Activated CD4-positive, alpha-beta memory T cell treated with anti-CD3 and anti-CD28 coated beads for 36 hours (primary cell): Measurements from ENCODE around the gene AFP. TPM values are rescaled to one million over a fixed set of nuclear protein-coding genes. Genes with fewer than 3 reads are reported as not detected.
"Not testable (repeated sequence)": the region's sequence is repeated elsewhere in the genome, so short reads cannot be mapped to it uniquely, and the experiment has no call there.

Source experiments
- CTCF ChIA-PET: fragments of 350-600 bp; sonication (Branson Sonifier 250); formaldehyde crosslinking; loops from one replicate; lab custom pipeline; 2021; ENCODE audit warnings: antibody characterized with exemption, inconsistent platforms; lab: Charles Lee
- POLR2A ChIA-PET: fragments of 350-600 bp; sonication (Branson Sonifier 250); formaldehyde crosslinking; loops from one replicate; lab custom pipeline; 2021; ENCODE audit warnings: antibody characterized with exemption; lab: Charles Lee
- DNase-seq: peaks from one replicate; pipeline ENCODE4 v3.0.0-alpha.2; 2020
- H3K27ac Mint-ChIP-seq: one replicate; pipeline ENCODE4 v1.8.0; 2021; ENCODE audit warnings: mixed read lengths
- H3K27me3 Mint-ChIP-seq: one replicate; pipeline ENCODE4 v1.8.0; 2021; ENCODE audit warnings: mixed read lengths
- H3K36me3 Mint-ChIP-seq: one replicate; pipeline ENCODE4 v1.8.0; 2021; ENCODE audit warnings: mixed read lengths
- H3K4me1 Mint-ChIP-seq: one replicate; pipeline ENCODE4 v1.8.0; 2021; ENCODE audit warnings: low read depth, mixed read lengths
- H3K4me3 Mint-ChIP-seq: one replicate; pipeline ENCODE4 v1.8.0; 2021; ENCODE audit warnings: mild to moderate bottlenecking, mixed read lengths
- H3K9me3 Mint-ChIP-seq: one replicate; pipeline ENCODE4 v1.8.0; 2021; ENCODE audit warnings: mixed read lengths
- intact Hi-C: fragments of 100-400 bp; cut with micrococcal nuclease; formaldehyde crosslinking; loops from one replicate; pipeline ENCODE4 v1.15.1; 2023
- total RNA-seq, 2 experiments: library from RNA; stranded (reverse); gene quantifications; one replicate each; pipeline ENCODE4 v1.2.3, GENCODE V29; 2021

AFP gene
- not detected for total RNA-seq

DNA sequence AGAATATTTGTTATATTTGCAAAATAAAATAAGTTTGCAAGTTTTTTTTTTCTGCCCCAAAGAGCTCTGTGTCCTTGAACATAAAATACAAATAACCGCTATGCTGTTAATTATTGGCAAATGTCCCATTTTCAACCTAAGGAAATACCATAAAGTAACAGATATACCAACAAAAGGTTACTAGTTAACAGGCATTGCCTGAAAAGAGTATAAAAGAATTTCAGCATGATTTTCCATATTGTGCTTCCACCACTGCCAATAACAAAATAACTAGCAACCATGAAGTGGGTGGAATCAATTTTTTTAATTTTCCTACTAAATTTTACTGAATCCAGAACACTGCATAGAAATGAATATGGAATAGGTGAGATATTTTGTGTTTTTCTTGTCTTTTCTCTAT lies at the start of gene AFP:
AFP (plus strand) TSS at position 238 of the 400 bp plus-strand sequence; CDS start at position 280, 42 bp downstream.
- no peak for DNase-seq
- intact Hi-C loops: no loop called here
- H3K36me3 Mint-ChIP-seq: no peaks in the 10 kb centered on the region
- peaks cover 4% of the 10 kb centered on the region for H3K27me3 Mint-ChIP-seq
- ChIA-PET CTCF (no interaction called here), POLR2A (no interaction called here)
- no peaks in the 10 kb centered on the region for H3K9me3 Mint-ChIP-seq
- H3K4me3 Mint-ChIP-seq: no peak within 1 kb of the TSS
- no peak within 1 kb of the TSS for H3K27ac Mint-ChIP-seq
- H3K4me1 Mint-ChIP-seq: no peaks in the 10 kb centered on the region

DNA sequence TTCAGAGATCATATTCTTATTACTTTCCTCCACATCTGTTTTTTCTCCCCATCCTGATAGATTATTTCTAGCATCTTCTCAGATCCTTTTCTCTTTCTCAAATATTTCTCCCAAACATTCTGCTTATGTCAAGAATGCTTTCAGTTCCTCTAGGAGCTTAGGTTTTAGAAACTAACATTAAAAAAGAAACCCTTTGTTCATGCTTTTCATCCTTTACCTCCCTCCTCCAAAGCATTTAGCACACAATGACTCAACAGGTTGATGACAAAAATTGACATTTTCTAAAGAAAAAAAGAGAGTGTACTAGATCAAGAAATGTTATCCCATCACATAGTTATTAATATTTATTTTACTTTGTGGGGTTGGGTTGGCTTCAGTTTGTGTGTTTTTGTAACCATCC lies 48.5 kb upstream of the AFP start:
- Mint-ChIP-seq H3K9me3 (peaks cover 14% of the 10 kb centered on the region), H3K27ac (no peak overlapping the region), H3K4me3 (no peak overlapping the region), H3K36me3 (no peaks in the 10 kb centered on the region), H3K27me3 (peaks cover 6% of the 10 kb centered on the region), H3K4me1 (no peaks in the 10 kb centered on the region)
- POLR2A ChIA-PET: no interaction called here
- no peak for DNase-seq
- intact Hi-C loops: no loop called here
- CTCF ChIA-PET: no interaction called here

DNA sequence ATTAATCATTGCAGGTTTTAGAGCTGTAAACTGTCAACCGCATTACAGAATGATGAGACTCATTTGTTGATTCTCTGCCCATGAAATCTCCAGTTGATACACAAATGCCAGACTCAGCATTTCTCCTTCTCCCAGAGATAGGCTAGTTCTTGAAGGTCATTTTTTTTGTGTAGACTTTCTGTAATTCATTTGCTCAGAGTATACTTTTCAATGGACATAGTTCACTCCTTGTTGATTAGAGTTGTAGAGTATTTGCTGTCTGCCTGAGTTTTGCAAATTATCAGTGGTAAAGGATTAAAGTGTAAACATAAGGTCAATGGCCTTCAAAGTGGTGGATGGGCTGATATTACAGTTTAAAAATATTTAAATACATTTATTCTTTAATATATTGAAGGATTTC lies 47.1 kb upstream of the AFP start:
- no peaks in the 10 kb centered on the region for H3K4me1 Mint-ChIP-seq
- DNase-seq: no peak
- H3K27me3 Mint-ChIP-seq: peaks cover 6% of the 10 kb centered on the region
- no peaks in the 10 kb centered on the region for H3K36me3 Mint-ChIP-seq
- no peak overlapping the region for H3K4me3 Mint-ChIP-seq
- peaks cover 14% of the 10 kb centered on the region for H3K9me3 Mint-ChIP-seq
- intact Hi-C loops: no loop called here
- ChIA-PET POLR2A (no interaction called here), CTCF (no interaction called here)
- H3K27ac Mint-ChIP-seq: no peak overlapping the region

DNA sequence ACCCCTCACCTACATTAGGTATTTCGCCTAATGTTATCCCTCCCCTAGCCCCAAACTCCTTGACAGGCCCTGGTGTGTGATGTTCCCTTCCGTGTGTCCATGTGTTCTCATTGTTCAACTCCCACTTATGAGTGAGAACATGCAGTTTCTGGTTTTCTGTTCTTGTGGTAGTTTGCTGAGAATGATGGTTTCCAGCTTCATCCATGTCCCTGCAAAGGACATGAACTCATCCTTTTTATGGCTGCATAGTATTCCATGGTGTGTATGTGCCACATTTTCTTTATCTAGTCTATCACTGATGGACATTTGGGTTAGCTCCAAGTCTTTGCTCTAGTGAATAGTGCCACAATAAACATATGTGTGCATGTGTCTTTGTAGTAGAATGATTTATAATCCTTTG lies 46.4 kb upstream of the AFP start:
- H3K36me3 Mint-ChIP-seq, DNase-seq, CTCF ChIA-PET, H3K27me3 Mint-ChIP-seq, intact Hi-C loops, H3K4me3 Mint-ChIP-seq, POLR2A ChIA-PET, H3K27ac Mint-ChIP-seq, H3K4me1 Mint-ChIP-seq: not testable (repeated sequence)
- peaks cover 14% of the 10 kb centered on the region for H3K9me3 Mint-ChIP-seq

DNA sequence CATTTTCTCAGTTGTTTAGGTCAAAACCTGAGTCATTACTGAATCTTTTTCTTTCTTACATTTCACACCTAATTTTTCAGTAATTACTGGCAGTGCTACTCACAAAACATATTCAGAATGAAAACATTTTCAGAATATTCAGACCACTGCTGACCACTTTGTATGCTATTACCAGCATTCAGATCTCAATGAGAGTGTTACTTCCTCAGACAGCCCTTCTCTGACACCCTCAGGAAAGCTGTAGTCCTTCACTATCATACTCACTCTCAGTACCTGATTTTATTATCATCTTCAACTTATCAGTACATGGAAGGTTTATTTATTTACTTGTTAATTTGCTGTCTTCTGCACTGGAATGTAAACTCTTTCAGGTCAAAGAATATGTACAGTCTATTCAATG lies 44.2 kb upstream of the AFP start:
- intact Hi-C loops: no loop called here
- POLR2A ChIA-PET: no interaction called here
- peaks cover 7% of the 10 kb centered on the region for H3K9me3 Mint-ChIP-seq

DNA sequence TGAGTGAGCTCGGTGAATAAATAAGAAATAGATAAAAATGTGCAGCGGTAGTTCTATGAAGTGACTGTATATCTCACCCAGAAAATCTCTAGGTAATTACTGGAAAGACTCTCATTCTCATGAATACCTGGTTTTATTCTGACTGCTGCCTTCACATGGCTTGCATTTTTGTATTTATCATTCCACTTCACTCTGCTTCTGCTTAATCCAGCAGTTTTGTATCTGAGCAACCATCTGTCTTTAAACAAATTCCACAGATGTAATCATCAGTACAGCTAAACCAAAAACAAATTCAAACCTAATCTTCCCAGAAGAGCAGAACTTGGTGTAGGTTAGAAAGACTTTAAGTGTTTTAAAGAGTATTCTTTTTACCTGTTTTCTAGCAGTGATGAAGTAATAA lies 43.1 kb upstream of the AFP start:
- ChIA-PET POLR2A (no interaction called here), CTCF (interaction anchor here (1.1 kb wide), 1 partner anchor 54 kb away, joined by 4 read pairs; no protein-coding TSS in a partner anchor)
- Mint-ChIP-seq H3K9me3 (peaks cover 7% of the 10 kb centered on the region), H3K4me3 (no peak overlapping the region), H3K36me3 (no peaks in the 10 kb centered on the region), H3K4me1 (no peaks in the 10 kb centered on the region), H3K27ac (no peak overlapping the region), H3K27me3 (peaks cover 6% of the 10 kb centered on the region)
- DNase-seq: no peak
- intact Hi-C loops: no loop called here

More for the DNA sequence above, 44.2 kb upstream of the AFP start:
- DNase-seq: no peak
- H3K27ac Mint-ChIP-seq: no peak overlapping the region
- CTCF ChIA-PET: no interaction called here
- H3K36me3 Mint-ChIP-seq: no peaks in the 10 kb centered on the region
- no peaks in the 10 kb centered on the region for H3K4me1 Mint-ChIP-seq
- no peak overlapping the region for H3K4me3 Mint-ChIP-seq
- H3K27me3 Mint-ChIP-seq: peaks cover 6% of the 10 kb centered on the region

DNA sequence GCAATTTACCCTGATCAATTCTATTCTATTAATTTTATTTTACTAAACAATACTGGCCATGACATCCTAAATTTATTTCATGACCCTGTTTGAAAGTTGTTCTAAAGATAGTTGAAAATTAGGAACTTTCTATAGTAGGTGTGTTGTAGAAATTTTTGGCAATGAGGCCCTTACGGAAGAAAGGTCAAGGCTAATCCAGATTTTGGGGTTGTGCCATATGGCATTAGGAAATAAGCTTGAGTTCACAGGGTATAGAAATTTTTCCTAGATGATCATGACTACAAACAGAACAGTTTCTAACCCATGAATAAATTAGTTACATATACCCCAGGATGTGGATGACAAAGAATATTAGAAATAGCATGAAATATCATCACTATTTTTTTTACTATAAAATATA lies 39.7 kb upstream of the AFP start:
- no peaks in the 10 kb centered on the region for H3K36me3 Mint-ChIP-seq
- intact Hi-C loops: no loop called here
- no peaks in the 10 kb centered on the region for H3K9me3 Mint-ChIP-seq
- no peaks in the 10 kb centered on the region for H3K4me1 Mint-ChIP-seq
- no peak for DNase-seq
- ChIA-PET POLR2A (no interaction called here), CTCF (no interaction called here)
- H3K4me3 Mint-ChIP-seq: no peak overlapping the region
- H3K27ac Mint-ChIP-seq: no peak overlapping the region
- peaks cover 2% of the 10 kb centered on the region for H3K27me3 Mint-ChIP-seq

DNA sequence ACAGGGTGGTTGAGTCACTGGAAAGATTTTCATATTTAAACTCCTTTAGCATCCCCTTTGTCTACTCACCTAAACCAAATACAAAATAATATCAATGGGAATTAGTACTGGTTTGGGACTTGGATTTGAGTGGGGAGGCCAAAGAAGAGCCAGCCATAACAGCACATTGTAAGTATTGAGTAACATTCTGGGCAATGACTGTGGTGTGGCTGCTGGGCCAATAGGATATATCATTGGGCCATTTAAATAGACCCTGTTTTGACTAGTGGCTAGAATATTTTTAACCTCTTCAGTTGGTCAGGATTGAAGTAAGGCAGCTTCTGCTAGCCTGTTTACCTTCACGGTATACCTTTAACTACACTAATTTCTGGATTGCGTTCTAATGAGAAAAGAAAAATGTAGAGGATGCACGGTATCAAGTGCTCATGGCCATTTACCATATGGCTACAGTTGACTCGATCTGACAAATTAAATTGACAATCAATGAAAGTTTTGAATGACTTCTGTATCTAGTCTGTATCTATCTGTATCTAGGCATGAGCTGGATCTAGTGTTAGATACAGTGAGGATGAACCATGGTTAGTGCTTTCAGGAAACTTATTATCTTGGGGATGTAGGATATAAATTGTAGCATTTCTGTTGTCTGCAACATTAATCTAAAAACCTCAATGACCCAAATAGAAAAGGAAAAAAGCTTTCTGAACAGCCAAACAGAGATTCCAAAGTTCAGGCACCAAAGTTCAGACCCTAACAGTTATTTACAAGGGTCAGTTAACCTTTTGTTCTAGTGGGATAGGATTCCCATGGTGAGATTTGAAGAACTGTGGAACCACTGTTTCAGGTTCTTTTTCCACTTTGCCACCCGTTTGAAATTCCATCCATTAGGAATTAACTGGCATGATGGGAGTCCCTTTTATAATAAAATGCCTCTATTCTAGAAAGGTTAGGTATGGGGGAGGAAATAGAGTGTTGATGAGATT lies 38.7 kb upstream of the AFP start:
- intact Hi-C loops: no loop called here
- Mint-ChIP-seq H3K36me3 (no peaks in the 10 kb centered on the region), H3K9me3 (no peaks in the 10 kb centered on the region), H3K4me1 (no peaks in the 10 kb centered on the region), H3K27ac (no peak overlapping the region), H3K27me3 (peaks cover 2% of the 10 kb centered on the region), H3K4me3 (no peak overlapping the region)
- ChIA-PET CTCF (no interaction called here), POLR2A (no interaction called here)
- no peak for DNase-seq

DNA sequence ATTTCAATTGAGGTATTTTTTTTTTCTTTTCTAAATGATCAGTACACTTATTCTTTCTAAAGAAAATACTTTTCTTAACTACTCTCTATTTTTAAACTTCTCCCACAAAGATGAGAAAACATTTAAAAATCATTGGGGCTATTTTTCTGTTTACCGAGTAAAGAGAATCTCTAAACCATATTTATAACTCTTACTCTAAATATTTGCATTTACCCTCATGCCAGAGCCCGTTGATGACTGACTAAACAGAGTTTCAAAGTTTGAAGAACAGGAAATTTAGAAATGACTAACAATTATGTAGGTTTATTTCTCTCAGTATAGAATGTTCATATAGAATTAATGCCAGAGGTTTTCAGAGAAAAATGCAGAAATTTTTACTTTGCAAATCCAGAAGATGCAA lies 34.6 kb upstream of the AFP start:
- ChIA-PET CTCF (no interaction called here), POLR2A (no interaction called here)
- Mint-ChIP-seq H3K9me3 (no peaks in the 10 kb centered on the region), H3K36me3 (no peaks in the 10 kb centered on the region), H3K27me3 (peaks cover 2% of the 10 kb centered on the region), H3K27ac (no peak overlapping the region), H3K4me3 (no peak overlapping the region), H3K4me1 (no peaks in the 10 kb centered on the region)
- intact Hi-C loops: no loop called here
- no peak for DNase-seq

DNA sequence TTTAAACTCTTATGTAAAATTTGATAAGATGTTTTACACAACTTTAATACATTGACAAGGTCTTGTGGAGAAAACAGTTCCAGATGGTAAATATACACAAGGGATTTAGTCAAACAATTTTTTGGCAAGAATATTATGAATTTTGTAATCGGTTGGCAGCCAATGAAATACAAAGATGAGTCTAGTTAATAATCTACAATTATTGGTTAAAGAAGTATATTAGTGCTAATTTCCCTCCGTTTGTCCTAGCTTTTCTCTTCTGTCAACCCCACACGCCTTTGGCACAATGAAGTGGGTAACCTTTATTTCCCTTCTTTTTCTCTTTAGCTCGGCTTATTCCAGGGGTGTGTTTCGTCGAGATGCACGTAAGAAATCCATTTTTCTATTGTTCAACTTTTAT lies 32.0 kb upstream of the AFP start, which contains the start of gene ALB:
ALB (plus strand) TSS at position 246 of the 400 bp plus-strand sequence; CDS start at position 287, 41 bp downstream.
- intact Hi-C loops: no loop called here
- H3K27me3 Mint-ChIP-seq: no peaks in the 10 kb centered on the region
- POLR2A ChIA-PET: no interaction called here
- DNase-seq: no peak
- no peak within 1 kb of the TSS for H3K4me3 Mint-ChIP-seq
- CTCF ChIA-PET: no interaction called here
- H3K27ac Mint-ChIP-seq: no peak within 1 kb of the TSS
- no peaks in the 10 kb centered on the region for H3K4me1 Mint-ChIP-seq
- no peaks in the 10 kb centered on the region for H3K9me3 Mint-ChIP-seq
- no peaks in the 10 kb centered on the region for H3K36me3 Mint-ChIP-seq

DNA sequence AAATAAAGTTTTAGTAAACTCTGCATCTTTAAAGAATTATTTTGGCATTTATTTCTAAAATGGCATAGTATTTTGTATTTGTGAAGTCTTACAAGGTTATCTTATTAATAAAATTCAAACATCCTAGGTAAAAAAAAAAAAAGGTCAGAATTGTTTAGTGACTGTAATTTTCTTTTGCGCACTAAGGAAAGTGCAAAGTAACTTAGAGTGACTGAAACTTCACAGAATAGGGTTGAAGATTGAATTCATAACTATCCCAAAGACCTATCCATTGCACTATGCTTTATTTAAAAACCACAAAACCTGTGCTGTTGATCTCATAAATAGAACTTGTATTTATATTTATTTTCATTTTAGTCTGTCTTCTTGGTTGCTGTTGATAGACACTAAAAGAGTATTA lies 31.6 kb upstream of the AFP start:
- POLR2A ChIA-PET: no interaction called here
- Mint-ChIP-seq H3K36me3 (no peaks in the 10 kb centered on the region), H3K9me3 (no peaks in the 10 kb centered on the region), H3K4me1 (no peaks in the 10 kb centered on the region), H3K27ac (no peak overlapping the region), H3K27me3 (no peaks in the 10 kb centered on the region), H3K4me3 (no peak overlapping the region)
- CTCF ChIA-PET: no interaction called here
- no peak for DNase-seq
- intact Hi-C loops: no loop called here

DNA sequence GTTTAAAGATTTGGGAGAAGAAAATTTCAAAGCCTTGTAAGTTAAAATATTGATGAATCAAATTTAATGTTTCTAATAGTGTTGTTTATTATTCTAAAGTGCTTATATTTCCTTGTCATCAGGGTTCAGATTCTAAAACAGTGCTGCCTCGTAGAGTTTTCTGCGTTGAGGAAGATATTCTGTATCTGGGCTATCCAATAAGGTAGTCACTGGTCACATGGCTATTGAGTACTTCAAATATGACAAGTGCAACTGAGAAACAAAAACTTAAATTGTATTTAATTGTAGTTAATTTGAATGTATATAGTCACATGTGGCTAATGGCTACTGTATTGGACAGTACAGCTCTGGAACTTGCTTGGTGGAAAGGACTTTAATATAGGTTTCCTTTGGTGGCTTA lies 30.9 kb upstream of the AFP start:
- DNase-seq: no peak
- Mint-ChIP-seq H3K9me3 (no peaks in the 10 kb centered on the region), H3K27me3 (no peaks in the 10 kb centered on the region), H3K4me1 (no peaks in the 10 kb centered on the region), H3K4me3 (no peak overlapping the region), H3K36me3 (no peaks in the 10 kb centered on the region), H3K27ac (no peak overlapping the region)
- ChIA-PET POLR2A (no interaction called here), CTCF (no interaction called here)
- intact Hi-C loops: no loop called here

DNA sequence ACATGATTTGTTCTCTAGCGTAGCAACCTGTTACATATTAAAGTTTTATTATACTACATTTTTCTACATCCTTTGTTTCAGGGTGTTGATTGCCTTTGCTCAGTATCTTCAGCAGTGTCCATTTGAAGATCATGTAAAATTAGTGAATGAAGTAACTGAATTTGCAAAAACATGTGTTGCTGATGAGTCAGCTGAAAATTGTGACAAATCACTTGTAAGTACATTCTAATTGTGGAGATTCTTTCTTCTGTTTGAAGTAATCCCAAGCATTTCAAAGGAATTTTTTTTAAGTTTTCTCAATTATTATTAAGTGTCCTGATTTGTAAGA lies 29.5 kb upstream of the AFP start:
- ChIA-PET POLR2A (no interaction called here), CTCF (no interaction called here)
- Mint-ChIP-seq H3K36me3 (no peaks in the 10 kb centered on the region), H3K4me1 (no peaks in the 10 kb centered on the region), H3K9me3 (no peaks in the 10 kb centered on the region), H3K27me3 (no peaks in the 10 kb centered on the region), H3K27ac (no peak overlapping the region), H3K4me3 (no peak overlapping the region)
- intact Hi-C loops: no loop called here
- no peak for DNase-seq
